Measurements from ENCODE around the gene FN1. TPM values are rescaled to one million over a fixed set of nuclear protein-coding genes. Genes with fewer than 3 reads are reported as not detected.
"Not testable (repeated sequence)": the region's sequence is repeated elsewhere in the genome, so short reads cannot be mapped to it uniquely, and the experiment has no call there.

Gene FN1
- total RNA-seq, 1 donor from 2014 or later, result 30,644 TPM

DNA sequence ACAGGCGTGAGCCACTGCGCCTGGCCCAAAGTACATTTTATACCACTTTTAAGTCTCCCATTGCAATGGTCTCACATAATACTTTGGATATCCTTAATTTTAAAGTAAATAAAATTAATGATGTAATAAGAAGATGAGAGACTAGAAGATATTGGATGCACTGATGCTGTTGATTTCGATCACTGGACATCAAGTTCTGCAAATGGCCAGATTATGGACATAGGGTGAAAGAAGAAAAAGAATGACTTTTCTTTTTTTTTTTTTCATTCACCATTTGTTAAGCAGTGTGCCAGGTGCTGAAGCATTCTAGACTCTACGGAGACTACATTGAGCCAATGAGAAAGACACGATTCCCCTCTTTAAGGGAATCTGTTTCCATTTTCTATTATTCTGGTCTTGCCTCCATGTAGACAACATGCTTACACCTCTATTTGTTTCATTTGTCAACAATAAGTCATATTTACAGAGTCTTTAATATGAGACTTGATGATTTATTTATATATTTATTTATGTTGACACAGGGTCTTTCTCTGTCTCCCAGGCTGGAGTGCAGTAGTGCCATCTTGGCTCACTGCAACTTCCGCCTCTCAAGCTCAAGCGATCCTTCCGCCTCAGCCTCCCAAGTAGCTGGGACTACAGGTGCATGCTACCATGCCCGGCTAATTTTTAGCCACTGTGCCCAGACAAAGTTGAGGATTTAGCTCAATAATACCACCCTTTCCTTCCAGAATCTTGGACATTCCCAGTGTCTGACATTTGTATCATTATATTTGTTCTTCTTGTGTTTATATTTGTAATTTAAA lies 23.7 kb downstream of the FN1 start:
- H3K36me3 Mint-ChIP-seq (ENCODE audit: low read depth), result peaks cover 69% of the 10 kb centered on the region
- H3K27me3 Mint-ChIP-seq (ENCODE audit: low read depth), result no peaks in the 10 kb centered on the region
- H3K4me1 Mint-ChIP-seq (ENCODE audit: low read depth), result peaks cover 93% of the 10 kb centered on the region
- peak overlapping the region; percentile 90 for H3K27ac Mint-ChIP-seq (ENCODE audit: unreplicated experiment)
- no peaks in the 10 kb centered on the region for H3K9me3 Mint-ChIP-seq (ENCODE audit: low read depth)
- H3K4me3 Mint-ChIP-seq (ENCODE audit: unreplicated experiment), result peak overlapping the region; percentile 53
- no peak for DNase-seq (ENCODE audit: low spot score)
- TF ChIP-seq, protein P1, sequence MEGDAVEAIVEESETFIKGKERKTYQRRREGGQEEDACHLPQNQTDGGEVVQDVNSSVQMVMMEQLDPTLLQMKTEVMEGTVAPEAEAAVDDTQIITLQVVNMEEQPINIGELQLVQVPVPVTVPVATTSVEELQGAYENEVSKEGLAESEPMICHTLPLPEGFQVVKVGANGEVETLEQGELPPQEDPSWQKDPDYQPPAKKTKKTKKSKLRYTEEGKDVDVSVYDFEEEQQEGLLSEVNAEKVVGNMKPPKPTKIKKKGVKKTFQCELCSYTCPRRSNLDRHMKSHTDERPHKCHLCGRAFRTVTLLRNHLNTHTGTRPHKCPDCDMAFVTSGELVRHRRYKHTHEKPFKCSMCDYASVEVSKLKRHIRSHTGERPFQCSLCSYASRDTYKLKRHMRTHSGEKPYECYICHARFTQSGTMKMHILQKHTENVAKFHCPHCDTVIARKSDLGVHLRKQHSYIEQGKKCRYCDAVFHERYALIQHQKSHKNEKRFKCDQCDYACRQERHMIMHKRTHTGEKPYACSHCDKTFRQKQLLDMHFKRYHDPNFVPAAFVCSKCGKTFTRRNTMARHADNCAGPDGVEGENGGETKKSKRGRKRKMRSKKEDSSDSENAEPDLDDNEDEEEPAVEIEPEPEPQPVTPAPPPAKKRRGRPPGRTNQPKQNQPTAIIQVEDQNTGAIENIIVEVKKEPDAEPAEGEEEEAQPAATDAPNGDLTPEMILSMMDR (IDR thresholded peaks at IDR 0.05), result no peak

DNA sequence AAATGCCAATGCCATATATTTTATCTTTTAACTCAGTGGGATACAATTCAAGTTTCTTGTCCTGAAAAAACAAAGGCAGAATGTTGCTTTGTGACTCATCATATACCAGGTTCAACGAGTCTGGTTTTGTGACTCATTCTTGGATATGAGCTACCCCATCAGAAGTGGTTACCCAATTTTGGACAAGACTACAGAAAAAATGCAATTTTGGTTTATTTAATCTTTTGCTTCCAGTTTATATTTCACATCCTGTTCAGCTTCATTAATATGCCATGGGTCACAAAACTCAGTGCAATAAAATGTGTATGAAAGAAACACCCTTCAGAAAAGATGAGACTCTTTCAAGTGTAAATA lies 25.0 kb downstream of the FN1 start:
- TF ChIP-seq, protein P1 (IDR thresholded peaks at IDR 0.05), result no peak
- H3K9me3 Mint-ChIP-seq (ENCODE audit: low read depth), result no peaks in the 10 kb centered on the region
- DNase-seq (ENCODE audit: low spot score), result no peak
- peaks cover 94% of the 10 kb centered on the region for H3K4me1 Mint-ChIP-seq (ENCODE audit: low read depth)
- H3K4me3 Mint-ChIP-seq (ENCODE audit: unreplicated experiment), result peak overlapping the region; percentile 14
- no peaks in the 10 kb centered on the region for H3K27me3 Mint-ChIP-seq (ENCODE audit: low read depth)
- H3K36me3 Mint-ChIP-seq (ENCODE audit: low read depth), result peaks cover 75% of the 10 kb centered on the region
- peak overlapping the region; percentile 90 for H3K27ac Mint-ChIP-seq (ENCODE audit: unreplicated experiment)

DNA sequence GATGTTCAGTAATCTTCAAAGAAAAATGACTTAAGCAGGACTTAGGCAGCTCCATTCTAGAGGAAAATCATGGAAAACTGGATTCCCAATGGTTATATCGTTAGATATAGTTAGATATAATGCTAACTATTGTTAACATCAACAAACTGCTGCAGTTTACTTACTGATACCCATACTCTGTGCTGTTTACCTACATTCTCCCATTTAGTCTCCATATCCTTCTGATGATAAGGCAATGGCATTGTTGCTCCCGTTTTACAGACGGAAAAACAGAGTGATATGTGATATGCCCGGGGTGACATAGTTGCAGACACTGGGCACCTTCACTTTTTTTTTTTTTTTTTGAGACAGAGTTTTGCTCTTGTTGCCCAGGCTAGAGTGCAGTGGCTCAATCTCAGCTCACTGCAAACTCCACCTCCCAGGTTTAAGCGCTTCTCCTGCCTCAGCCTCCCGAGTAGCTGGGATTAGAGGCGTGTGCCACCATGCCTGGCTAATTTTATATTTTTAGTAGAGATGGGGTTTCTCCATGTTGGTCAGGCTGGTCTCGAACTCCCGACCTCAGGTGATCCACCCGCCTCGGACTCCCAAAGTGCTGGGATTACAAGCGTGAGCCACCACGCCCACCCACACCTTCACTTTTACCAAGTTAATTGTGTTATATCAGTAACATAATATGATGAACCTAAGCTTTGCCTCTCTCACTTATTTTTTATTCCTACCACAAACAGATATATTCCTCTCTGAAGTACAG lies 25.5 kb downstream of the FN1 start:
- H3K4me3 Mint-ChIP-seq (ENCODE audit: unreplicated experiment), result peak overlapping the region; percentile 14
- peak overlapping the region; percentile 90 for H3K27ac Mint-ChIP-seq (ENCODE audit: unreplicated experiment)
- H3K36me3 Mint-ChIP-seq (ENCODE audit: low read depth), result peaks cover 77% of the 10 kb centered on the region
- H3K4me1 Mint-ChIP-seq (ENCODE audit: low read depth), result peaks cover 95% of the 10 kb centered on the region
- not testable (repeated sequence) for H3K27me3 Mint-ChIP-seq (ENCODE audit: low read depth); DNase-seq (ENCODE audit: low spot score); H3K9me3 Mint-ChIP-seq (ENCODE audit: low read depth)

DNA sequence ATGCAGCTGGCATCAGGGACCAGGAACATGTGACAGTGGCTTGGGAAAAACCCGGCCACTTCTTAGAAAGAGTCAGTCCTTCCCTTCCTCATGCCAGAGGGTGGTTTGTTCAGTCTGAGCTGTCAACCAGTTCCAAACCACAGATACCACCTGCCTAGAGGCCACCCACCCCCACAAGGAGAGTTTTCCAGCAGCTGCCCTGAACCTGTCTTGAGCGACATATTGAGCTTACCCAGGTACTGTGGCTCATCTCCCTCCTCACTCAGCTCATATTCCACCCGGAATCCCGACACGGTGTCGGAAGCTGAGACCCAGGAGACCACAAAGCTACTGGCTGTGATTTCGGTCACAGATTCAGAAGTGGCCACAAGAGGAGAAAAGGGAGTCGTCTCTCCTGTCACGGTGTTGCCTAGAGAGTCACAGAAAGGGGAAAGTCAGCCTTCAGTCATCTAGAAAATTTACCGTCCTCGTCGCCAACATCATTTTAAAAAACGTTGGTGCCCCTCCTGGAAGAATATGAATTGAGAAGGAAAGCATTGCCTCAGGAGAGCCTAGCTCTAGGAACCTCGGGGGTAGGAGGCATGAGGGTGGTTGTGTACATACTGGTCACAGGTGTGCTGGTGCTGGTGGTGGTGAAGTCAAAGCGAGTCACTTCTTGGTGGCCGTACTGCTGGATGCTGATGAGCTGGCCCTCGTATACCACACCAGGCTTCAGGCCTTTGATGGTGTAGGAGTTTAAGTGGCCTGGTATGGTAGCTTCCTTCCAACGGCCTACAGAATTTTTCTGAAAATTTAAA lies 26.3 kb downstream of the FN1 start:
- TF ChIP-seq, protein P1 (IDR thresholded peaks at IDR 0.05), result no peak
- Mint-ChIP-seq H3K36me3 (ENCODE audit: low read depth) (peaks cover 80% of the 10 kb centered on the region), H3K9me3 (ENCODE audit: low read depth) (no peaks in the 10 kb centered on the region), H3K4me3 (ENCODE audit: unreplicated experiment) (peak overlapping the region; percentile 51), H3K4me1 (ENCODE audit: low read depth) (peaks cover 95% of the 10 kb centered on the region), H3K27me3 (ENCODE audit: low read depth) (no peaks in the 10 kb centered on the region), H3K27ac (ENCODE audit: unreplicated experiment) (peak overlapping the region; percentile 90)
- no peak for DNase-seq (ENCODE audit: low spot score)

- peaks cover 76% of the 10 kb centered on the region for H3K36me3 Mint-ChIP-seq (ENCODE audit: low read depth)
Observed at GRCh38 chr2:215408441-215408840, 27.4 kb downstream of the FN1 start.

More at GRCh38 chr2:215408441-215408840, 27.4 kb downstream of the FN1 start:
- Mint-ChIP-seq H3K27ac (ENCODE audit: unreplicated experiment) (peak overlapping the region; percentile 90), H3K4me1 (ENCODE audit: low read depth) (peaks cover 92% of the 10 kb centered on the region), H3K4me3 (ENCODE audit: unreplicated experiment) (peak overlapping the region; percentile 35)
- DNase-seq (ENCODE audit: low spot score); H3K9me3 Mint-ChIP-seq (ENCODE audit: low read depth); H3K27me3 Mint-ChIP-seq (ENCODE audit: low read depth): not testable (repeated sequence)

All from chondrocyte (in vitro differentiated cells).